Measurements from ENCODE around the gene LITAF.
"Not testable (repeated sequence)": the region's sequence is repeated elsewhere in the genome, so short reads cannot be mapped to it uniquely, and the experiment has no call there.

LITAF gene

DNA sequence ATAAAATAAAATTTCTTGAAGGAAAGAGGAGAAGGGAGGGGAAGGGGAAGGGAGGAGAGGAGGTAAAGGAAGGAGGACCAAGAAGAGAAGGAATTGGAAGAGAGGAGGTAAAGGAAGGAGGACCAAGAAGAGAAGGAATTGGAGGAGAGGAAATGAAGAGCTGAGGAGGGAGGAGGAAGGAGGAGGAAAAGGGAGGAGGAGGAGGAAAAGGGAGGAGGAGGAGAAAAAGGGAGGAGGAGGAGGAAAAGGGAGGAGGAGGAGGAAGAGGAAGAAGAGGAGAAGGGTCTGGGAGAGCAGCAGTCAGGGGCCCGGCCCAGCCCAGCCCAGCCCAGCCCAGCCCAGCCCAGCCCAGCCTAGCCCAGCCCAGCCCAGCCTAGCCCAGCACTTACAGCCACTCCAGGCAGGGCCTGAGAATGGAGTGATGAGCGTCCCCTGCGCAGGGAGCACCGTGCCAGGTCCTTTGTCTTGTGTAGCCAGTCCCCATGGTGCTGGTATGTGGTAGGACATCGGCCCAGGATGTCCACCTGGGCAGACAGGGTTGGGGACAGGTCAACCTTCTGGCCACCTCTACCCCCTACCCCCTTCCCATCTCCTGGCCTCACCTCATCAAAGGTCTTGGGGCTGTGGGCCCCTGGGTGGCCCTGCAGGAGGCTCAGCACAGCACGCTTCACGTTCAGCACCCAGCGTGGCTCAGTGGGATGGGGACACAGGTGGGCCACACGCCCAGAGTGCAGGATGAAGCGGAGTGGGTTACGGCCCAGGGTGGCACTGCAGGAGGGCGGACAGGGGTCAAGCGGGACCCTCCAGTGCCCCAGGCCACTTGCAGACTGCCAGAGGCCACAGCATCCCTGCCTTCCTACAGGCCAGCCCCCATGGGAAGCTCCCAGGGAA is 70.9 kb downstream of the LITAF start:
- no peak for DNase-seq (ENCODE audit: low read depth)

DNA sequence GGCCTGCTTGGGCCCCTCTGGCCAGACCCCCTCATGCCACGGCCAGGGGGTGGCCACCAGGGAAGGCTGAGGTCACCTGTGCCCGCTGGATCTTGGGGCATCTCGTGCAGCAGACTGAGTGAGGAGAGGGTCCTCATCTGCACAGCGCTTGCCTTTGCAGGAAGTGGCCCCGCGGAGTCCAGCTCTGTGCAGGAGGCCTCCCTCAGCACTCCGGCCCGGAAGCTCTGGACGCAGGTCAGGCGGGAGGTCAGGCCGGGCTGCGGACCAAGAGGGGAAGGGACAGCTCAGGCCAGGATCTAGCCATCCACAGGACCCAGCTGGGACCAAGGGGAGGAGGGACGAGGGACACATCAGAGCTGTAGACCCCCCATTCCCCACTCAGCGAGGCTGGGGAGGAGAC is 72.4 kb downstream of the LITAF start:
- no peak for DNase-seq (ENCODE audit: low read depth)

DNA sequence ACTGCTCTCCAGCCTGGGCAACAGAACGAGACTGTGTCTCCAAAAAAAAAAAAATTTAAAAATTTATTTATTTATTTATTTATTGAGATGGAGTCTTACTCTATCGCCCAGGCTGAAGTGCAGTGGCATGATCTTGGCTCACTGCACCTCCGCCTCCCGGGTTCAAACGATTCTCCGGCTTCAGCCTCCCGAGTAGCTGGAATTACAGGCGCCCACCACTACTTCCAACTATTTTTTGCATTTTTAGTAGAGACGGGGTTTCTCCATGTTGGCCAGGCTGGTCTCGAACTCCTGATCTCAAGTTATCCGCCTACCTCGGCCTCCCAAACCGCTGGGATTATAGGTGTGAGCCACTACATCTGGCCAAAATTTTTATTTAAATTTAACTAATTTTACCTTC is 73.4 kb downstream of the LITAF start:
- not testable (repeated sequence) for DNase-seq (ENCODE audit: low read depth)

DNA sequence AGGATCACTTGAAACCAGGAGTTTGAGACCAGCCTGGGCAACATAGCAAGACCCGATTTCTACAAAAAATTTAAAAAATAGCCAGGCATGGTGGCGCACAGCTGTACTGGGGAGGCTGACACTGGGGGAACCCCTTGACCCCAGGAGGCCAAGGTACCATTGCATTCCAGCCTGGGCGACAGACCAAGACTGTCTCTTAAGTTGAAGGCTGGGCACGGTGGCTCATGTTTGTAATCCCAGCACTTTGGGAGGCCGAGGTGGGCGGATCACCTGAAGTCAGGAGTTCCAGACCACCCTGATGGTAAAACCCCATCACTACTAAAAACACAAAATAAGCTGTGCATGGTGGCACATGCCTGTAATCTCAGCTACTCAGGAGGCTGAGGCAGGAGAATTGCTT is 74.9 kb downstream of the LITAF start:
- DNase-seq (ENCODE audit: low read depth), result no peak

DNA sequence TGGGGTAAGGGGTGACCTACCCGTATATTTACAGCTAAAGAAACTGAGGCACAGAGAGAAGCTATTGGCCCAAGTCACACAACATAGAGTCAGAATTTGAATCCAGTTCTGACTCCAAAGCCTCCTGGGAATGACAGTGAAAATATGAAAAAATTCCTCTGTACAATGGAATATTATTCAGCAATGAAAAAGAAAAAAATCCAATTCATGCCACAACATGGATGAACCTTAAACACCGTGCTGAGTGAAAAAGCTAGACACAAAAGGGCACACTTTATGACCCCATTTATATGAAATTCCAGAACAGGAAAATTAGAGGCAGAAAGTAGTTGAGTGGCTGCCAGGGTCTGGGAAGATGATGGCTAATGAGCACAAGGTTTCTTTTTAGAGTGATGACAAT is 75.4 kb downstream of the LITAF start:
- DNase-seq (ENCODE audit: low read depth), result no peak

DNA sequence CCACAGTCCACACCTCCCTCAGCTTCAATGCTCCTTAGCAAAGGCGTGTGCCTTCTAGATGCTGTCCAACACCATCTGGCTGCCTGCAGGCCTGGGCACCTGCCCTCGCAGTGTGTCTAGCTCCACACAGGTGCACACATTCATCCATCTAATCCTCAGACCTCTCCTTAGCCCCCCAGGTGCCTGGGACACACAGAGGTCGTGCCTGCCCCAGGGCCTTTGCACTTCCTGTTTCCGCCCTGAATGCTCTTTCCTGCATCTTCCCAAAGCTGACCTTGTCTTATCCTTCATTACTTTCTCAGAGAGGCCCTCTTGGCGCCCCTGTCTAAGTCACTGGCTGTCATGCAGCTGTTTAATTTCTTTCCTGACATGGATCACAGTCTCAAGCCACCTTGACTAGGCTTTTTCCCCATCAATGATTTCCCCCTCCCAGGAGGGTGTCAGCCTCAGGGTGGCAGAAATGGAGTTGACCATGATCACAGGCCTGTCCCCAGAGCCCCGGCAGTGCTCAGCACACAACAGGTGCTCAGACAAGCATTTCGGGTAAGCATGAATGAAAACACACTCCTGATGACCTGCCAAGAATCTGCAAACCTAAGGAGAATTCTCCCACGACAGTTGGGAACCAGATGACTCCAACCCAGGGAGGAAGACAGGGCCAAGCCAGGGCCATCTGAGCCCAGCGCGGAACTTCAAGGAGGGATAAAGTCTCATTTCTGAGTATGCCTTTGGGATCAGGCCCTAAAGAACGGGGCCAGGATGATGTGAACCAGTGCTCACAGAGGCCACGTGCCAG is 76.3 kb downstream of the LITAF start:
- no peak for DNase-seq (ENCODE audit: low read depth)

DNA sequence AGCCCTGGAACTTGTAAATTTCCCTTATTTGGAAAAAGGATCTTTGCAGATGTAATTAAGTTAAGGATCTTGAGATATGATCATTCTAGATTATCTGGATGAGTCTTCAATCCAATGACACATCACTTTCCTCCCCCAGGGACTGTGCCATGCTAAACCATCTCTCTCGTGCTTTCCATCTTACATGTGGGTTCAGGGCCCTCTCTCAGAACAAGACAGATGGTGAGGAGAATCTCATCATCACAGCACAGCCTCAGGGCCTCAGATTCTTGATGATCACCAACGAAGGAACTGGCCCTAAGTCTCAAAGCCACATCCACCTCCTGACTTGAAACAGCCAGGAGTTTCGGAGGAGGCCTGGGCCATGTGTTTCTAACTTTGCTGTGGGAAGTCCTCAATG is 78.7 kb downstream of the LITAF start:
- DNase-seq (ENCODE audit: low read depth), result no peak

DNA sequence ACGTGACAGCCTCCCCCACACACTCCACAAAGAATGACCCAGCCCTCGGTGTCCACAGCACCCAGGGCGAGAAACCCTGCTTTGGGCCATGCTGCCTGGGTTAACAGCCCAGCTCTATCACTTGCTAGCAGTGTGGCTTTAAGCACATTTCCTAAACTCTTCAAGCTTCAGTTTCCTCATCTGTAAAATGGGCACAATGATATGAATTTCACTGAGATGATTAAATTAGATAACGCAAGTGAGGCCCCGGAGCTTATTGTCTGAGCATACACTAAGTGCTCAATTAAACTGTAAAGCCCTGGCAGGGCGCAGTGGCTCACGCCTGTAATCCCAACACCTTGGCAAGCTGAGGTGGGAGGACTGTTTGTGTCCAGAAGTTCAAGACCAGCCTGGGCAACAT is 79.4 kb downstream of the LITAF start:
- no peak for DNase-seq (ENCODE audit: low read depth)

DNA sequence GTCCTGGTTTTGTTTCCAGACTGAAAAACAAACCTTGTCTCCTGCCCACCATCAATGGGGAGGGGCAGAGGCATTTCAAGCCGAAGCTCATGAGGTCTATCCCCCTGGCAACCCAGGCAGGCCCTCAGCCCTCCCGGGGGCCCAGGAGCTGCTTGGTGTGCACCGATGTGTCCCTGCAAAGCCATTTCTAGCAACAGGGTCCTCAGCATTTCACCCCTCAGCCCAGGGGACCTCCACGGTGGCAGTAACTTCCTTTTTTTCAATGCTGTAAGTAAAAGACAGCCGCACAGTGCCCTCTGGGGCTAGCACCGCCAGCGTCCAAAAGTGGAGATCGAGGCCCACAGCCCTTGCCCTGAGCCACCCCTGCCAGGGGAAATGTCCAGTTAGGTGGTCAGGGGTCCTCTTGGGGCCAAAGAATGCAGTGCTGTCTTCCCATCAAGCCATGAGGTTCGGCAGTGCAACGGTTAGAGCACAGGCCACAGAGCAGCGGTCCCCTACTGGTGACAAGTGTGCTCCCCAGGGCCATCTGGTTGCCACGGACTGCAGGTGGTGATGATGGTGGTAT is 79.9 kb downstream of the LITAF start:
- no peak for DNase-seq (ENCODE audit: low read depth)

DNA sequence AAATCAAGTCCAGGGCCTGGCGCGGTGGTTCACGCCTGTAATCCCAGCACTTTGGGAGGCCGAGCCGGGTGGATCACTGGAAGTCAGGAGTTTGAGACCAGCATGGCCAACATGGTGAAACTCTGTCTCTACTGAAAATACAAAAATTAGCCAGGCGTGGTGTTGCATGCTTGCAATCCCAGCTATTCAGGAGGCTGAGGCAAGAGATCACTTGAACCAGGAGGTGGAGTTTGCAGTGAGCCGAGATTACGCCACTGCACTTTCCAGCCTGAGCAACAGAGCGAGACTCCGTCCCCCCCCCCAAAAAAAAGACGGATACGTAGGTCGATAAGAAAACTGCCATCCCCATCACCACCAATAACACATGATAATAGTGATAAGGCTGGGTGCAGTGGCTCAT is 82.5 kb downstream of the LITAF start:
- DNase-seq (ENCODE audit: low read depth), result not testable (repeated sequence)

DNA sequence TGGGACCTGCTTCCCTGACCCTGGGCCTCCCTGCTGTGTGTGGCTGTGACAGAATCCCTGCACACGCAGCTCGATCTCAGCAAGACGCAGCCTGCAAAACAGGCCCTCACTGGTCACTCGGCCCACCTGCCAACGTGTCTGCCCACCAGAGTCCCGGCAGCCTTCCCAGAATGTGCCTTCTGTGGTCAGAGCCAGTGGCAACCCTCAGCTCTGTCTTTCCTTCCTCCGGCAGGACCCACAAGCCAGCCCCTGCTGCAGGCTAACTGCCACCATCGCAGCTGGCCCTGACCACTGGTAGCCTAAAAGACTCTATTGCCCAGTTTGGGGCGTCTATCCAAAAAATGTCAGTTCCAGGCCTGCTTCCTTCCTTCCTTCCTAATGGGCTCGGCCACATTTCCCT is 83.2 kb downstream of the LITAF start:
- DNase-seq (ENCODE audit: low read depth), result no peak

DNA sequence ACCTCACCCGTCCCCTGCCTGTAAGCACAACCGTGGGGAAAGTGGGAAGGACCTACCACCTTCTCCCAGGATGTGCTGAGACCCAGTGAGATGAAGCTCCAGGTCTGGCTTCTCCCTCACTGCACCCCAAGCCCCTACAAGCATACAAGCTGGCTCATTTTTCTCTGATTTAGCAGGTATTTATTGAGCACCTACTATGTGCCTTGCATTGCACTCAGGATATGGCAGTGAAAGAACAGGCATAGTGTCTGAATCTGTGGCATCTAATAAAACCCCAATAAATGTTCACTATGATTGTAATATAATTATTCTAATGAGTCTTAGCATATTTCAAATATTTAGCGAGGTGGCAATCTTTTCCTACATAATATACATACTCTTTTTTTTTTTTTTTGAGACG is 84.5 kb downstream of the LITAF start:
- DNase-seq (ENCODE audit: low read depth), result no peak

DNA sequence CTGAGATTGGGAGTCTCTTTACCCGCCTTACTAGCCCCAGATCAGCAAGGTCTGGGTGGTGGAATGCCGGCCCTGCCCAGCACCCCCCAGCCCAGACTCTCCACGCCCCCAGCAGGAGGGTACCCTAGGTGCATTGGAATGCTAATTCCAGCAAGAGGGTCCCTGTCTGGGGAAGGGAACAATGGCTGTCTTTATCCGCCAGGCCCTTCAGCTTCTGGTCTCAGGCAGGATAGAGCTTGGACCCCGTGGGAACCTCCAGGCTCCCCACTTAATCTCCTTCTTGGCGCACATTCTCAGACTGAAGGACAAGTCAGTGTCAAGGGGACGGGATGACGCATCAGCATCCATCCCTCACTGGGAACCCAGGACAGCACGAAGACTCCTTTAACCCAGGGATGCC is 85.1 kb downstream of the LITAF start:
- no peak for DNase-seq (ENCODE audit: low read depth)

DNA sequence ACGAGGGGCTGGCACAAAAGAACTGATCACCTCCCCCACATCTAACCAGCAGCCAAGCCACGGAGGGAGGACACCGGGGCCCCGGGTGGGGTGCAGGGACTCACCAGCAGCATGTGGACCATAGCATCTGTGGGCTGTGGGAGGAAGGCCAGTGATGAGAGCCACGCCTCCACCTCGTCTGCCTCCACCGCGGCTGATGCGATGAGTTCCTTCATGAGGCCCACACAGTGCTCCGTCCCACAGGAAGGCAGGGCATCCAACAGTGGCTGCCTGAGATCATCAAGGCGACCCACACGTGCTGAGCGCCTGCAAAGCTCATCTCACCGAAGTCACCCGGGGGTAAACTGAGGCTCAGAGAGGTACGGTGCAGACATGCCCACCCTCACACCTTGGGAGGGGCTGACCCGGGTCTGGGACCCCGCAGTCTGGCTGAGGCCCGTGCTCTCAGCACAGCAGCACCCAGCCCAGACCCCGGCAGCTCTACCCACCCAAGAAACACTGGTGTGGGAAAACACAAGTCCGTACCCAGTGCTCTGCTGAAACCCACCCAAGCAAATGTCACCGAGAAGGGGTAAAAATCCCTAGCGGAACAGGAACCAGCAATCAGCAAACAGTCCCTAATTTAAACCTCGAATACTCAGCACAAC is 85.9 kb downstream of the LITAF start:
- no peak for DNase-seq (ENCODE audit: low read depth)

DNA sequence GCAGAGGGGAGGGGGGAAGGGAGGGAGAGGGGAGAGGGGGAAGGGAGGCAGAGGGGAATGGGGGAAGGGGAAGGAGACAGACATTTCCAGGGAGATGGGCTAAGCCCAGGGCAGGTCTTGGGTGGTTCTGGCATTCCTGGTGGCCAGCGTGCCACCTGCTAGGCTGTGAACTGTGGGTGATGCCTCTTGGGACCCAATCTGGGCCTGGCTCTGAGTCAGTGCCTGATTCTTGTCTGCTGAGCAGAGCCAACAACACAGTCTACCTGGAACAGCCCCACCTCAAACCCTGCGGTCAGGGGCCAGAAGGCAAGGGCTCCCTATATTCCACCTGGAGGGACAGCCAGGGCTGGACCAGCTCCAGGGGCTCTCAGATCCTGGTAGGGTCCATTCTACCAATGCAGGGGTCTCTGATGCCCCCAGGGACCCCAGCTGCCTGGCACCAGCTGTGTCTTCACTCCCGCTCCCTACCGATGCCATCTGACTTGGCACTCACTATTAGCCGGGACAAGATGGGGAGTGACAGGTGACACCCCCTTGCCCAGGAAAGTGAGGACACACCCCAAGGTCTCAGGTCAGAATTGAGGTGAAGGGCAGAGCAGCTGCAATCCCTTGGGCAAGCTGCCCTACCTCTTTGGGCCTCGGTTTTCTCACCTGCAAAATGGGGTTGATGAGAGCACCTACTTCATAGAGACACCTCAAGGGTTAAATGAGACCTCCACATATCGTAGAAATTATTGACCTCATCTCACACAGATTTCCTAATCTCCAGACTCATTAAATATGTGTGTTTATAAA is 87.2 kb downstream of the LITAF start:
- DNase-seq (ENCODE audit: low read depth), result no peak

DNA sequence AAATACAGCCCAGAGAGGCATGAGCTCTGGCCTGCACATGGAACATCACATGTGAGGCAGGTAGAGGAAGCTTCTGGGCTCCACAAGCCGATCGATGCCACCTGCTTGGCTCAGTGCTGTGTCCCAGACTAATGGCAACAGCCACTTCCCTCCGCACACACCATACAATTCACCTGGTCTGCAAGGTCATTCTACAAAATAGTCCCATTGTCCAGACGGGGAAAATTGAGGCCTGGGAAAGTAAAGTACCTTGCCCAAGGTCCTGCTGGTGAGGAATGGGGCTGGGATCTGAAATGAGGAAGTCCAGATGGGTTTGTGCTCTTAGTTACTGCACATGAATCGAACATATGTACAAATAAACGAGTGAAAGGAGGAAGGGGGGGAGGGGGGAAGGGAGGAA is 88.0 kb downstream of the LITAF start:
- no peak for DNase-seq (ENCODE audit: low read depth)

DNA sequence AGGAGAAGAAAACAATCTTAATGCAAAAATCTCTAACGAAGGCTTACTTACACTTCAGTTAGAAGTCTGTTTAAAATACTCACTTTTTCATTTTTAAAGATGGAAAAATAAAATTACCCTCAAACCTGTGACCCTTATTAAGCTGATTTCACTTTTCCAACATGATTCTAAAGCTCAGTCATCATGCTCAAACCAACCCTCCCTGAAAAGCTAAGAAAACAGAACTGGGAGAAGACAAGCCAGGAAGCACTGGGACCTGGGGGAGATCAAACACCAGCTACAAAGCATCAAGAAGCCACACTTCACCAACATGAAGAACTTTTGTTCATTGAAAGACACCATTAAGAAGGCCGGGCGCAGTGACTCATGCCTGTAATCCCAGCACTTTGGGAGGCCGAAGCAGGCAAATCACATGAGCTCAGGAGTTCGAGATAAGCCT is 88.8 kb downstream of the LITAF start:
- DNase-seq (ENCODE audit: low read depth), result no peak

All from stimulated activated CD8-positive, alpha-beta memory T cell treated with anti-CD3 and anti-CD28 coated beads, Interleukin-12 subunit alpha, Interleukin-12 subunit beta, amount 100 ng/mL, for 1 hour (primary cell).